Nephron (organoid): ENCODE measurements around the gene STX18.

Experiments
- H3K27ac Mint-ChIP-seq, 3 experiments: 2 replicates each; pipeline ENCODE4 v1.8.0; 2020; ENCODE audit warnings: mixed read lengths in 3 of 3, mild to moderate bottlenecking in 2 of 3, moderate library complexity in 1 of 3
- H3K27me3 Mint-ChIP-seq: 2 replicates; pipeline ENCODE4 v1.8.0; 2021; ENCODE audit warnings: low read depth, mild to moderate bottlenecking, moderate library complexity, mixed read lengths
- H3K36me3 Mint-ChIP-seq: 2 replicates; pipeline ENCODE4 v1.8.0; 2020; ENCODE audit warnings: low read depth, mixed read lengths
- H3K4me1 Mint-ChIP-seq: 2 replicates; pipeline ENCODE4 v1.8.0; 2020; ENCODE audit warnings: mixed read lengths
- H3K4me3 Mint-ChIP-seq, 3 experiments: 2 replicates each; pipeline ENCODE4 v1.8.0; 2020; ENCODE audit warnings: mild to moderate bottlenecking in 3 of 3, mixed read lengths in 3 of 3, moderate library complexity in 2 of 3
- H3K9me3 Mint-ChIP-seq: 2 replicates; pipeline ENCODE4 v1.8.0; 2020; ENCODE audit warnings: mixed read lengths
- TF ChIP-seq, protein P1 (sequence below), 3 experiments: fragments of 200-600 bp; sonication (generic); IDR thresholded peaks; one replicate each; pipeline ENCODE4 v1.5.0; 2021; ENCODE audit warnings: antibody characterized with exemption in 3 of 3; ENCODE audit not compliant: unreplicated experiment in 3 of 3

The STX18 gene

DNA sequence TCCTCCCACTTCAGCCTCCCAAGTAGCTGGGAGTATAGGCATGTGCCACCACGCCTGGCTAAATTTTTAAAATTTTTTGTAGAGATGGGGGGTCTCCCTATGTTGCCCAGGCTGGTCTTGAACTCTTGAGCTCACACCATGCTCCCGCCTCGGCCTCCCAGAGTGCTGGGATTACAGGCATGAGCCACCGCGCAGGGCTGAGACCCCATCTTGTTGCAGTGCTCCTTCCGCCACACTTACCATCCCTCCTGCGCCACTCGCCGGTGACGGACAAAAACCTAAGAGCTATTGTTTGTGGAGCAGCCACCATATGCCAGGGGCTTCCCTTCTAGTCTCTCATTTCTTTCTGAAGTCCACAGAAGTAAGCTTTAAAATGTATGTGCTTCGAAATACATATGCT lies 120.5 kb downstream of the STX18 start:
- H3K4me3 Mint-ChIP-seq, result no peak overlapping the region
- no peaks in the 10 kb centered on the region for H3K9me3 Mint-ChIP-seq
- H3K27me3 Mint-ChIP-seq, result peaks cover 3% of the 10 kb centered on the region
- H3K27ac Mint-ChIP-seq, result no peak overlapping the region
- peaks cover 38% of the 10 kb centered on the region for H3K36me3 Mint-ChIP-seq
- TF ChIP-seq, protein P1, sequence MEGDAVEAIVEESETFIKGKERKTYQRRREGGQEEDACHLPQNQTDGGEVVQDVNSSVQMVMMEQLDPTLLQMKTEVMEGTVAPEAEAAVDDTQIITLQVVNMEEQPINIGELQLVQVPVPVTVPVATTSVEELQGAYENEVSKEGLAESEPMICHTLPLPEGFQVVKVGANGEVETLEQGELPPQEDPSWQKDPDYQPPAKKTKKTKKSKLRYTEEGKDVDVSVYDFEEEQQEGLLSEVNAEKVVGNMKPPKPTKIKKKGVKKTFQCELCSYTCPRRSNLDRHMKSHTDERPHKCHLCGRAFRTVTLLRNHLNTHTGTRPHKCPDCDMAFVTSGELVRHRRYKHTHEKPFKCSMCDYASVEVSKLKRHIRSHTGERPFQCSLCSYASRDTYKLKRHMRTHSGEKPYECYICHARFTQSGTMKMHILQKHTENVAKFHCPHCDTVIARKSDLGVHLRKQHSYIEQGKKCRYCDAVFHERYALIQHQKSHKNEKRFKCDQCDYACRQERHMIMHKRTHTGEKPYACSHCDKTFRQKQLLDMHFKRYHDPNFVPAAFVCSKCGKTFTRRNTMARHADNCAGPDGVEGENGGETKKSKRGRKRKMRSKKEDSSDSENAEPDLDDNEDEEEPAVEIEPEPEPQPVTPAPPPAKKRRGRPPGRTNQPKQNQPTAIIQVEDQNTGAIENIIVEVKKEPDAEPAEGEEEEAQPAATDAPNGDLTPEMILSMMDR (IDR thresholded peaks at IDR 0.05; ENCODE audit: unreplicated experiment in 3 of 3), result no peak
- no peaks in the 10 kb centered on the region for H3K4me1 Mint-ChIP-seq

DNA sequence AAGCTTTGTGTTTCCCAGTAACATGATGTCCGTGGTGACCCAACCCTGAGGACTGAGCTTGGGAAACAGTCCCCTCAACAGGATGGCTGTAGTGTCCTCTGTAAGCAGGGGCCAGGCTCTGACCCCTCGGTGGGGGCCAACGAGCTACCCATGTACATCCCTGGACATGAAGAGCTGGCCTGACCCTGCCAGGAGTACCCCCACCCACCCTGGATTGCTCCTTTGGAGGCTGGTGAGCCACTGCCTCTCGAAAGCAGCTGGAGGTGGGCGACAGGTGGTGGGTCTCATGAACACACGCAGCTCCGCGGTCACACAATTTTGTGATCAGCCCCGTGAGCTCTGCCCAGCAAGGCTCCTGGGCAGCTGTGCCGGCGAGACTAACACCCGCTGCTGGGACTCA lies 121.4 kb downstream of the STX18 start:
- TF ChIP-seq, protein P1 (IDR thresholded peaks at IDR 0.05; ENCODE audit: unreplicated experiment in 3 of 3), result no peak
- no peaks in the 10 kb centered on the region for H3K4me1 Mint-ChIP-seq
- no peak overlapping the region for H3K27ac Mint-ChIP-seq
- peaks cover 45% of the 10 kb centered on the region for H3K36me3 Mint-ChIP-seq
- H3K4me3 Mint-ChIP-seq, result no peak overlapping the region
- no peaks in the 10 kb centered on the region for H3K9me3 Mint-ChIP-seq
- H3K27me3 Mint-ChIP-seq, result peaks cover under 1% of the 10 kb centered on the region

- H3K4me1 Mint-ChIP-seq, result no peaks in the 10 kb centered on the region
- peaks cover 45% of the 10 kb centered on the region for H3K36me3 Mint-ChIP-seq
- H3K27ac Mint-ChIP-seq, result no peak overlapping the region
- TF ChIP-seq, protein P1 (IDR thresholded peaks at IDR 0.05; ENCODE audit: unreplicated experiment in 3 of 3), result no peak
- H3K27me3 Mint-ChIP-seq, result no peaks in the 10 kb centered on the region
- H3K9me3 Mint-ChIP-seq, result no peaks in the 10 kb centered on the region
- no peak overlapping the region for H3K4me3 Mint-ChIP-seq
These were observed 122.0 kb downstream of the STX18 start for GRCh38 chr4:4419896-4420295.

- H3K36me3 Mint-ChIP-seq, result peaks cover 49% of the 10 kb centered on the region
- peaks cover under 1% of the 10 kb centered on the region for H3K27me3 Mint-ChIP-seq
- H3K9me3 Mint-ChIP-seq, result no peaks in the 10 kb centered on the region
- no peaks in the 10 kb centered on the region for H3K4me1 Mint-ChIP-seq
- H3K4me3 Mint-ChIP-seq, result no peak overlapping the region
- H3K27ac Mint-ChIP-seq, result no peak overlapping the region
- TF ChIP-seq, protein P1 (IDR thresholded peaks at IDR 0.05; ENCODE audit: unreplicated experiment in 3 of 3), result no peak
These were observed 123.0 kb downstream of the STX18 start for GRCh38 chr4:4418676-4419390.

DNA sequence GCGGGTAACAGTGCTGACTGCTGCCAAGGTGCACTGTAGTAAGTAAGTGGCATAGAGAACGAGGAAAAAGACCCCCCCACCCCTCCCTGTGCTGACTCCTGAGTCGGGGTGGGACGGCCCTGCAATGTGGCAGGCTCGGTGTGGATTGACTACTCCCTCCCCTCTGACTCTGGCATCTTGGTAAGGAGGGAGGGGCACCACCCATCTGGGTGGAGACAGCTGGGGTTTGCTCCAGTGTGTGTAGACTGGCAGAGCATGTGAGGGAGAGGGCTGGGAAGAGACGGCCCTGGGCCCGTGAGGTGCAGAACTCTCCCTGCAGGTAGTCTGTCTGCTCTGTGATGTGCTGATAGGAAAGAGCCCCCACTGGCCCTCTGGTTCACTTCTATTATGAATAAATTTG lies 124.0 kb downstream of the STX18 start:
- TF ChIP-seq, protein P1 (IDR thresholded peaks at IDR 0.05; ENCODE audit: unreplicated experiment in 3 of 3), result no peak
- H3K9me3 Mint-ChIP-seq, result no peaks in the 10 kb centered on the region

GRCh38 chr4:4416981-4417380 lies 124.9 kb downstream of the STX18 start:
- no peak overlapping the region for H3K27ac Mint-ChIP-seq
- no peak overlapping the region for H3K4me3 Mint-ChIP-seq

More for the DNA sequence above, 124.0 kb downstream of the STX18 start:
- Mint-ChIP-seq H3K27me3 (peaks cover 9% of the 10 kb centered on the region), H3K4me1 (peaks cover 7% of the 10 kb centered on the region), H3K27ac (no peak overlapping the region), H3K4me3 (no peak overlapping the region), H3K36me3 (peaks cover 49% of the 10 kb centered on the region)

More at GRCh38 chr4:4416981-4417380, 124.9 kb downstream of the STX18 start:
- no peaks in the 10 kb centered on the region for H3K9me3 Mint-ChIP-seq
- peaks cover 9% of the 10 kb centered on the region for H3K27me3 Mint-ChIP-seq
- H3K36me3 Mint-ChIP-seq, result peaks cover 48% of the 10 kb centered on the region
- TF ChIP-seq, protein P1 (IDR thresholded peaks at IDR 0.05; ENCODE audit: unreplicated experiment in 3 of 3), result no peak
- H3K4me1 Mint-ChIP-seq, result peaks cover 13% of the 10 kb centered on the region
